Renal cortical epithelial cell (primary cell): ENCODE results near the gene ACE2. TPM values are rescaled to one million over a fixed set of nuclear protein-coding genes. Genes with fewer than 3 reads are reported as not detected.
"Not testable (repeated sequence)": the region's sequence is repeated elsewhere in the genome, so short reads cannot be mapped to it uniquely, and the experiment has no call there.

Experiments used
- DNase-seq: peaks from one replicate; pipeline ENCODE4 v3.0.0-alpha.2; 2011; ENCODE audit warnings: low read depth
- total RNA-seq: library from RNA; depleted of rRNA; stranded (reverse); fragments of >200 nt; gene quantifications from 2 replicates; pipeline ENCODE4 v1.2.3, GENCODE V29; 2014

ACE2 gene
- total RNA-seq, result 0.35 and 3.0 TPM in 2 replicates

GRCh38 chrX:15600745-15601144 is at the start of gene ACE2:
TSS of gene ACE2 (minus strand) at chrX:15600960. CDS start at chrX:15600911, 49 bp downstream.
- no peak for DNase-seq

- not testable (repeated sequence) for DNase-seq
Observed at GRCh38 chrX:15647510-15647909, 46.8 kb upstream of the ACE2 start.

- no peak for DNase-seq
Observed at GRCh38 chrX:15646543-15646942, 45.8 kb upstream of the ACE2 start.

- no peak for DNase-seq
Observed at GRCh38 chrX:15646031-15646430, 45.3 kb upstream of the ACE2 start.

- no peak for DNase-seq
Observed at GRCh38 chrX:15645266-15645665, 44.5 kb upstream of the ACE2 start.

GRCh38 chrX:15644560-15644872 is 43.8 kb upstream of the ACE2 start:
- no peak for DNase-seq

- DNase-seq, result no peak
Observed at GRCh38 chrX:15643786-15644559, 43.2 kb upstream of the ACE2 start.

- DNase-seq, result no peak
Observed at GRCh38 chrX:15631637-15632036, 30.9 kb upstream of the ACE2 start.

- DNase-seq, result no peak
Observed at GRCh38 chrX:15623054-15623453, 22.3 kb upstream of the ACE2 start.

GRCh38 chrX:15619053-15619755 is 18.4 kb upstream of the ACE2 start:
- DNase-seq, result peak; percentile 91

GRCh38 chrX:15617111-15617510 is 16.4 kb upstream of the ACE2 start:
- no peak for DNase-seq

GRCh38 chrX:15616531-15616930 is 15.8 kb upstream of the ACE2 start:
- DNase-seq, result no peak

GRCh38 chrX:15607067-15607466 is 6.3 kb upstream of the ACE2 start:
- DNase-seq, result no peak

GRCh38 chrX:15606136-15606535 is 5.4 kb upstream of the ACE2 start:
- no peak for DNase-seq

GRCh38 chrX:15605226-15605625 is 4.5 kb upstream of the ACE2 start:
- DNase-seq, result no peak

GRCh38 chrX:15602761-15603160 is 2.0 kb upstream of the ACE2 start:
- DNase-seq, result no peak

GRCh38 chrX:15601932-15602331 is 1.2 kb upstream of the ACE2 start:
- no peak for DNase-seq

- peak; percentile 60 for DNase-seq
Observed at GRCh38 chrX:15600049-15600448, 711 bp downstream of the ACE2 start.

GRCh38 chrX:15599461-15599860 is 1.3 kb downstream of the ACE2 start:
- DNase-seq, result peak; percentile 48

- DNase-seq, result no peak
Observed at GRCh38 chrX:15598026-15598425, 2.7 kb downstream of the ACE2 start.

GRCh38 chrX:15594371-15594770 is 6.4 kb downstream of the ACE2 start:
- no peak for DNase-seq

- peak; percentile 32 for DNase-seq
Observed at GRCh38 chrX:15579778-15580747, 20.7 kb downstream of the ACE2 start.
